HG03565 (cell line): ENCODE measurements around the gene PTCSC3.
"Not testable (repeated sequence)": the region's sequence is repeated elsewhere in the genome, so short reads cannot be mapped to it uniquely, and the experiment has no call there.

Experiments used
- ATAC-seq: cut with Tn5 transposase; IDR thresholded peaks from one replicate; pipeline ENCODE4 v1.9.1; 2021; ENCODE audit warnings: mild to moderate bottlenecking, moderate library complexity; ENCODE audit not compliant: unreplicated experiment

The PTCSC3 gene

DNA sequence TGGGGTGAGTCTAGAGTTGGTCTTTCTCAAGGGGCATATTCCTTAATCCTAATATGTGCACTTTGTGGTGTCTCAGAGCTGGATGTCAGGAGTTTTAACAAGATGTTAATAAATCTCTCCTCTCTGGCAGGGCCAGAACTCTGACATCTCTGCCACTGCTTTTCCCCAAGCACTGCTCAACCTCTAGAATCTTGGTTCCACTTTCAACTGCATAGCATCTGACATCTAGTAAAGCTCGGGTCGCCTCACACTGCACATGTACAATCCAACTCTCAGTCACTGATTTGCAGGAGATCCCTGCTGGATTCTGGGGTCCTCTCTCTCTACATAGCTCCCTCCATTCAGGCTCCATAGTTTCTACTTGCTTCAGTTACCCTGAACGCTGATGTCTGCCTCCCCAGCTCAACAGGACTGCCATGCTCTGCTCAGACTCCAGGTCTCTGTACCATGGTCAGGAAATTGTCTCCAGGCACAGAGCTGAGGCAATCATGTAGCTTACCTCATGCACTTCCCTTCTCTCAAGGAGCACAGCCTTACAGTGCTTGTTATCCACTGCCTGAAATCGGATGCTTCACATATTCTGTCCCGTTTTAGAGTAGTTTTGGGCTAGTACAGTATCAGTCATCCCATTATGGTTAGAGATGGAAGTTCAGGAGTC lies 1.6 kb downstream of the PTCSC3 start:
- no peak for ATAC-seq

DNA sequence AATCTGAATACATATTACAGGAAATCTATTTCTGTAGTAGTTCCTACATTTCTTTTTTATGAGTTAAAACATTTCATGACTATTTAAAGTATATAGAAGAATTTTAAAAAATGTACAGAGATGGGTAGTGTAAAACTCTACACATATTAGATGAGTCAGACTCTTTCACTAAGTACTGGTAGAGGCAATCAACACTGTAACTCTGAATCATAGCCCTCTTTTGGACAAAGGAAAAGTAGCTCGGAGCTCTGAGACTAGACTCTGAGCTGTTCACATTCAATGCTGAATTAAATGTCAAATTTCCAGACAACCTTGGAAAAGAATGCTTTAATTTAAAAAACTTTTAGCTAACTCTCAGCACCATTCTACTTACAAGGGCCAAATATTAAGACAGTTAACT lies 3.4 kb downstream of the PTCSC3 start:
- ATAC-seq, result no peak

DNA sequence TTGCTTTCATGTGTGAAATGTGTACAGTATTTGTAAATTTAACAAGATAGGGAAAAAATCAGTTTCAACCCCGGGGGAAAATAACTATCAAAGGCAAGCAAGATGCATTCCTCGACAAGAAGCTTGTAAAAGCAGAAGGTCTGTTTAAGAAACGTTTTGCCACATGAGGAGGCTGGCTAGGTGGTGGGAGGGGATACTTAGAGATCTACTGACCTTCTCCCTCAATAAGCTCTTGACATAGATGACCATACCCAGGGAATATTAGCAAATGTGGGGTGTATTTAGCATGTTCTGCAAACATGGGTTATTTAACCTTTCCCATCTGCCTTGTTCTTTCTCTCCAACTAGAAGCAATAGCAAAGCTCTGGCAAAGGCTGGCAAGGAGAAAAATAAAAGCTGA lies 4.9 kb downstream of the PTCSC3 start:
- no peak for ATAC-seq

DNA sequence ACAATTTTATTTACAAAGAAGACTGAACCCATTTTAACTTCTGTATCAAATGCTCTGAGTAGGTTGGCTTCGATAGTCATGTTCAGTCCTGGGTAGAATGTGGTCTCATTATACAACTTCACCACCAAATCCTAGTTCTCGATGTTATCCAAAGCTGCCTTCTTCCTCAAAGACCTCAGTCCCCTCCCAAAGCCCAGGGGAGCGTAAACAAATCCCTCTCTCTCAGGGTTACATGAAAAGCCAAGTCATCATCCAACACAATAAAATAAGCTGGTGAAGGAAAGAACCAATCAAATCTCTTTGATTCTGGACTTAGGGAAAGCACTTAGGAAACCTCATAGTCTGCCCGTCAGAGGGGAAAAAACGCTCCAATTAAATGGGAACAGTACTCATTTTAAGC lies 9.1 kb downstream of the PTCSC3 start:
- no peak for ATAC-seq

DNA sequence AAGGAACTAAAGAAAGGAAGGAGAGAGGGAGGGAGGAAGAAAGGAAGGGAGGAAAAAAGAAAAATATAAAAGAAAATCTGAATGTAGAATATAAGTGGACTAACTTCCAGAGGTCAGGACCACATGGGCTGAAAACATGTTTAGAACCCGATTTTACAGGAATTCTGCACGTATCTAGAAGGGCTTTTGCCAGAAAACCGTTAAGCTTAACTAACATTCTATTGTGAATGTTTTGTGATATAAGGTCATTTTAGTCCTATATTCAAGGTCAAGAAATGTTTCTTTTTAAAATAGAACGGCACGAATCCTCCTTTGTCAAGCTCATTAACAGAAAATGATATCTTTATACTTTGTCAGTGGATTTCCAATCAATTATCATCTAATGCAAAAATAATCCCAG lies 13.1 kb downstream of the PTCSC3 start:
- no peak for ATAC-seq

DNA sequence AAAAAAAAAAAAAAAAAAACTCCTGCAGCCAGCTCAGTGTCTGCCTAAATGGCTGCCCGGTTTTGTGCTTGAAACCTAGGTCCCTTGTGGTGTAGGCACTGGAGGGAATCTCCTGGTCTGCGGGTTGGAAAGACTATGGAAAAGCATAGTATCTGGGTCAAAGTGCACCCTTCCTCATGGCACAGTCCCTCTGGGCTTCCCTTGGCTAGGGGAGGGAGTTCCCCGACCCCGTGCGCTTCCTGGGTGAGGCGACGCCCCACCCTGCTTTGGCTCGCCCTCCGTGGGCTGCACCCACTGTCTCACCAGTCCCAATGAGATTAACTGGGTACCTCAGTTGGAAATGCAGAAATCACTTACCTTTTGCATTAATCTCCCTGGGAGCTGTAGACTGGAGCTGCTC lies 14.3 kb downstream of the PTCSC3 start:
- no peak for ATAC-seq

DNA sequence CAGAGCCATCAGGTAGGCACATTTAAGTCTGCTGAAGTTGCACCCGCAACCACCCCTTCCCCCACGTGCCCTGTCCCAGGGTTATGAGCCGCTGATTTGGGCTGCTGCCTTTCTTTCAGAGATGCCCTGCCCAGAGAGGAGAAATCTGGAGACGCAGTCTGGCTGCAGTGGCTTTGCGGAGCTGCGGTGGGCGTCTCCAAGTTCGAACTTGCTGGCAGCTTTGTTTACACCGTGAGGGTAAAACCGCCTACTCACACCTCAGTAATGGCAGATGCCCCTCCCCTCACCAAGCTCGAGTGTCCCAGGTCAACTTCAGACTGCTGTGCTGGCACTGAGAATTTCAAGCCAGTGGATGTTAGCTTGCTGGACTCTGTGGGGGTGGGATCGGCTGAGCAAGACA lies 14.7 kb downstream of the PTCSC3 start:
- ATAC-seq, result no peak

DNA sequence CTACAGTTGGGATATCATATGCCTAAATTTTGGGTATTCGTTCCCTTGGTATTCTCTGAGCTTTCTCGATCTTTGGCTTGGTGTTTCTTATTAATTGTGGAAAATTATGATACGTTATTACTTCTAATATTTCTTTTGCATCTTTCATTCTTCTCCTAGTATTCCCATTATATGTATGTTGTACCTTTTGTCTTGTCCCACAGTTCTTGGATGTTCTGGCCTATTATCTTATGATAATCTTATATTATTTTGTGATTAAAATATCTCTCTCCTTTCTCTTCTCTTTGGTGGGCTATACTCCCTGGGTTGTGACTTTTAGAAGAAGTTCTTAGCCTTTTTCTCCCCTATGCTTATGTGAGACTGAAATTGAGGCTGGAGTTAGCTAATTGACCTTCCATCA lies 25.2 kb downstream of the PTCSC3 start:
- ATAC-seq, result no peak

DNA sequence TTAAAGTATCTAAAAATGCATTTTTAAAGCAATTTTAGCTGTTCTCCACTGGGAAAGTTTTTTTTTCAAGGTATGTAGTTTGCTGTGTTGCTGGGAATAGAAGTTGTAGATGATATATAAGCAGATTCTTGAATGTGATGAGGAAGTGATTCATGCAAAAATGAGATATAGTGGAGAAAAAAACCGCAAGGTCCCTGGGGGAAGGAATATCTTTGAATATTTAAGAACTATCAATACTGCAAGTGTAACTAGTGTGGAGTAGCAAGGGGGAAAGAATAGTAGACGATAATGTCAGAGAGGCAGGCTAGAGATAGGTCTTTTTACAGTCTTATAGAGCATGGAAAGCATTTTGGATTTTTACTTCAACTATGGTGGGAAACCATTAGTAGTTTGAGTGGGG lies 42.5 kb downstream of the PTCSC3 start:
- no peak for ATAC-seq

DNA sequence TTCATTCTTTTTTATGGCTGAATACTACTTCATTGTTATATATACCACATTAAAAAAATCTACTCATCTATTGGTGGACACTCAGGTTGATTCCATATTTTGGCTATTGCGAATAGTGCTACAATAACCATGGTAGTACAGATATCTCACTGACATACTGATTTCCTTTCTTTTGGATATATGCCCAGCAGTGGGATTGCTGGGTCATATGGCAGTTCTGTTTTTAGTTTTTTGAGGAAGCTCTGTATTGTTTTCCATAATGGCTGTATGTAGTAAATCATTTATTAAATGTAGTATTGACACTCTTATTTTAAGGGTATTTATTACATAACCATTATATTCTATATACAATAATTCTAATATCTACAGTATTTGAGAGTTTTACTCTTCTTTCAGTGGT lies 43.7 kb downstream of the PTCSC3 start:
- ATAC-seq, result no peak

DNA sequence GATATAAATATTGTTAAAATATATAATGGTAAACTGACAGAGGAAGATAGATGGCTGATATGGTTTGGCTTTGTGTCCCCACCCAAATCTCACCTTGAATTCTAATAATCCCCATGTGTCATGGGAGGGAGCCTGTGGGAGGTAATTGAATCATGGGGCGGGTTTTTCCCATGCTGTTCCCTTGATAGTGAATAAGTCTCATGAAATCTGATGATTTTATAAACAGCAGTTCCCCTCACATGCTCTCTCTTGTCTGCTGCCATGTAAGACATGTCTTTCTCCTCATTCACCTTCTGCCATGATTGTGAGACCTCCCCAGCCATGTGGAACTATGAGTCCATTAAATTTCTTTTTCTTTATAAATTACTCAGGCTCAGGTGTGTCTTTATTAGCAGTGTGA lies 46.3 kb downstream of the PTCSC3 start:
- no peak for ATAC-seq

DNA sequence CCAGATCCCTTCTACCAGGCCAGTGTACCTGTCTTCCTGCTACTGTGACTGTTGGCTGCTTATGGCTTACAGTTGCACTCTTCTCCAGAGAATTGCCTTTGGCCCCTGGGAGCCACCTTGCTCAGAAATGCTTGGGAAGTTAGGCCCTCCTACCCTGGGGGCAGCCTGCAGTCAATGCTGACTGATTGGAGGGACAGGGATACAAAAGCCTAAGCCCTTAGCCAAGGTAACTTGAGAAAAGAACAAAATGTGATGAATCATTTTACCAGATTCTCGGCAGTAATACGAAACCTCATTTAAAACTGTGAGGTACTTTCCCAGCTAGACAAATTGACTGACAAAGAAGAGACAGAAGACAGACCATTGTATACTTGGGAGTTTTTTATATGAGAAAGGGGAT lies 47.3 kb downstream of the PTCSC3 start:
- ATAC-seq, result no peak

DNA sequence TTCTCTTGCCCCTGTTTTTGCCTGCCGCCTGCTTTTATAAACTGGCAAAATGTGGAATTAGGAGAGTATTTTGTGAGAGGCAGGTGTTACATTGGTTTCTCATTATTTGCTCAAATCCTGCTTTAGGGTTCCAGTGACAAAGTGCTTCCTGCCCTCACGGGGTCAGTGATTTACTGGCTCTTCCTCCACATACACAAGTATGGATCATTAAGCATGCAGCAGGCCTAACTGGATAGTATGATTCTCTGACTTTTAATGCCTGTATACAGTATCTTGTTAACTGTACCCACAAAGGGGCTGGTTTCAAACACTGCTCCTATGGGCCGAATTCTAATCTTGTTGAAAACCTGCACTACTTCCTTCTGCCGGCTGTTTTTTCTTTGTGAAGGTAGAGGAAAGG lies 63.2 kb downstream of the PTCSC3 start:
- ATAC-seq, result no peak

DNA sequence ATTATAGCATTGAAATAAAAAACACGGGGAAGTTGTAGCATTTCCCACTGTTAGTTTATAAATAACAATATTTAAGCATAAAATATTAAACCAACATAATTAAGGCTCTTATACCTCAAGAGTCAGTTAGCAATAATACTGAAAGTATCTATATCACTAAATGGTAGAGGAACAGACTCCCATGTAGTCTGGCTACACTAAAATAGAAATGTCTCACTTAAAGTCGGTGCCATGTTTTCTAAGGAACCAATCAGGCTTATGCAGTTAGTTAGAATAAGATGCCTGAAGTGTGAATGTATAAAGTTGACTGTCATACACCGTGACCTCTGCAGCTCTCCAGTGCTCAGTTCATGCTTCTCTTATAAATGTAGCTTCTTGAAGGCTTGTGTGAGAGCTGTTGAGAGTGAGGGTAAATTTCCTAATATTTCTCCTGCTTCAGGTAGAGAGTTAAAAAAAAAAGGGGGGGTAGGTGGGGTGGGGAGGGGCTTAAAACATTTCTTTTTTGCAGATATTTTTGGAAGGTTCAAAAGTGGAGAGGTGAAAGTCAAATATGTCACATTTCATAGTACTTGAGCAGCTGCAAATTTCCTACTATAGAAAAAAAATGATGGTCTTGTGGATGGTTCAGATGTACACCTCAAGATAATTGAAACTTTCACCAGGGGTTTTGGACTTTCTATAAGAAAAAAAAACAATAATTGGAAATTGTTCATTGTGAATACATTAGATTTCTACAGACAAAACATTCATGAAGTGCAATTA lies 64.5 kb downstream of the PTCSC3 start:
- ATAC-seq, result no peak

DNA sequence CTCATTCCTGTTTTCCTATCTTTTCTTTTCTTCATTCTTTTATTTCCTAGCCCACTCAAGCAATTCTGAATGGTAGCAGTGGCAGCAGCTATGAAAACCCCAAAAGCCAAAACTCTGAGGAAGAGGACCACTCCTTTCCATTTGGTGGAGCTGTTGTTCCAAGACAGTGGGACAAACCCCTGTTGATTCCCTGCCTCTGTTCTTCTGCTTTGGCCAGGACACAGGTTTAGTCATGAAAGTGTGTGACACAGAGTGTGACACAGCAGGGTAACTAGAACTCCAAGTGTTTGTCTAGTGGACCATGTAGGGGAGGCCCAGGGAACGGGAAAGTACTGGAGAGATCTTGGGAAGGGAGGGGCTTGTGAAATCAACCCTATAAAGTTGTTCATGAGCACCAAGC lies 71.1 kb downstream of the PTCSC3 start:
- no peak for ATAC-seq

DNA sequence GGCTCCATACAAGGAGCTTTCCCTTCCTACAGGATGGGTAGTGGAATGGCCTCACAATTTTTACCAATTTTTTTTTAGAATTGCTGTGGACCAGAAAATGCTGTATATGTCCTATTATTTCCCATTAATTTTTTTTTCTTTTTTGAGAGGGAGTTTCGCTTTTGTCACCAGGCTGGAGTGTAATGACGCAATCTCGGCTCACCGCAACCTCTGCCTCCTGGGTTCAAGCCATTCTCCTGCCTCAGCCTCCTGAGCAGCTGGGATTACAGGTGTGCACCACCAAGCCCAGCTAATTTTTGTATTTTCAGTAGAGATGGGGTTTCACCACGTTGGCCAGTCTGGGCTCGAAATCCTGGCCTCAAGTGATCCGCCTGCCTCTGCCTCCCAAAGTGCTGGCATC lies 72.3 kb downstream of the PTCSC3 start:
- ATAC-seq, result not testable (repeated sequence)

DNA sequence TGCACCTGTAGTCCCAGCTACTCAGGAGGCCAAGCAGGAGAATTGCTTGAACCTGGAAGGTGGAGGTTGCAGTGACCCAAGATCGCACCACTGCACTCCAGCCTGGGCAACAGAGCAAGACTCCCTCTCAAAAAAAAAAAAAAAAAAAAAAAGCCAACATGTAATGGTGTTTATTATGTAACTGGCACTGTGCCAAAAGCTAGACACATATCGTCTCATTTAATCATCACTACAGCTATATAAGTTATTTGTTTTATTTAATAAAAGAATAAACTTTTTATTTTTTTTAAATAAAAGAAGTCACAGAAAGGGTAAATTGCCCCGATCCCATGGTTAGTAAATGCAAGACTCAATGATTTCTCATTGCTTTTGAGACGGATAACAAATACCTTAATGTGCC lies 76.9 kb downstream of the PTCSC3 start:
- ATAC-seq, result no peak

DNA sequence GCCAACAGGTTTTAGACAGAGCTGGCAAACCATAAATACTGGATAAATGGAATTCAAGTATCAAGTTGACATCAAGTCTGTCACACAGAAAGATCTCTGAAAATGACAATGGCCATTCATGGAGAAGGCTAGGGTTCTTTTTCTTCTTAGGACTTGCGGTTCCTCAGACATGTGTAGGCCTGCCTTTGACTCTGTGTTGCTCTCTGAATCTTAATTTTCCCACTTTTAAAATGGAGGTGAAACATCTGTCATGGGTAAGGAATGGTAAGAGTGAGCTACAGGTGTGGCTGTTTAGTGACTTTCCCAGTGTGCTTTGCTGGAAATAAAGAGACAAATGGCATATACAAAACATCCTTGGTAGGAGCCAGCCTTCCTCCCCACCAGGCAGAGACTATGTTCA lies 79.2 kb downstream of the PTCSC3 start:
- ATAC-seq, result no peak

DNA sequence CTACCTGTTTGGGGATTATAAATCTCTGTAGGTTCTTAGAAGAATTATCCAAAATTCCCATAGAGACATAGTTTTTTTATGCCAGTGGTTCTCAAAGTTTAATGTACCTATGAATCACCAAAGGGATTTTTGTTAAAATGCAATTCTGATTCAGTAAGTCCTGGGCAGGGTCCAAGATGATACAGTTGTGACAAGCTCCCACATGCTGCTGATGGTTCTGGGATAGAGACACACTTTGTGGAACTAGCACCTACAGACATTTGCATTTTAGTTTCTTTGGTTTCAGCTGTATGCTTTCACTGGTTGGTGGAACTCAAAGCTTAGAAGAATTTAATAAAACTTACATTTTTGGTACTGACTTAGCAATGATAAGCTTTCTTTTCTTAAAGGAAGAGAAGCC lies 80.4 kb downstream of the PTCSC3 start:
- ATAC-seq, result no peak

DNA sequence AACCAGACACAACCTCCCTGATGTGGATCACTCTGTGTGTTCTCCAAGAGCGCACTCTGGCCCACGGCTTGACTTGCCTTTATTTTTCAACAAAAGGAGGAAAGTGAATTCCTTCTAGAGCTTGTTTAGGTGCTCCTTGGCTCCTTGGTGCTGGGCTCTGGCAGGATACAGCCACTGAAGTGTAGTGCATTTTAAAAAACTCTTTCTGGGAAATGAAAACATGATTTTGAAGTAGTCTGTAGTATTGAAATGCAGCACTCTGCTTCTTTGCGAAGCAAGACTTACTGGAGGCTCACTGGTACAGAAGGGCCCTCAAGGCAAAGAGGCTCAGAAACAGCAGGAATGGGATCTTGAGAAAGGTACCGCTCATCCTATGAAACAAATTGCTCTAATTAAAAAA lies 81.6 kb downstream of the PTCSC3 start:
- no peak for ATAC-seq

DNA sequence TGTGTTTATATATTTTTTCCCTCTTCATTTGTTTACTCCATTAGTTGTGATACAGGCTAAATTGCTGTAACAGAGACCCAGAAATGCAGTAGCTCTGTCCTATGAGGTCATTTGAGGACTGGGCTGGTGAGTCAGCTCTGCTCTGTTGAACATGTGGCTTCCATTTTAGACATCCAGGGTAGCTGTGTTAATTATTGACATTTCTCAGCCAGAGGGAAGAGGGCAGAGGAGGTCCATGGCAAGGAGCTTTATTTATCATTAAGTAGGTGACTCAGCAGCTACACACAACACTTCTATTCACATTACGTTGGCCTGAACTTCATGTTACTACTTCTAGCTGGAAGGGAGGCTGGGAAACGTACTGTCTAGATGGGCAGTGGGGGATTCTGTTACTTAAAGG lies 85.4 kb downstream of the PTCSC3 start:
- ATAC-seq, result no peak

DNA sequence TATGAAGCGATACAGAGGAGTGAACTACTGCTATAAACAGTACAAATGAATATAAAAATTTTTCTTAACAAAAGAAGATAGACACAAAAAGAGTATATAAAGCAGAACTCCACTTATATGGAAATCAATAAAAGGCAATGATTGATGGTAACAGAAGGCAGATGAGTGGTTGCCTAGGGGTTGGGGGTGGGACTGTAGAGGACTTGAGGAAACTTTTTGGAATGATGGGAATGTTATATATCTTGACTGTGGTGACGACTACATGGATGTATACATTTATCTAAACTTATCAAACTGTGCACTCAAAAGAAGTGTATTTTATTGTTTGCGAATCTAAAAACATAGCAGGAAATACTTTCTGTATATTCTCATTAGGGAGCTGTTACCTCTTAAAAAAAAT lies 89.1 kb downstream of the PTCSC3 start:
- ATAC-seq, result no peak
